Vagina (tissue), 2 donors: ENCODE results near the gene KRT2. TPM values are rescaled to one million over a fixed set of nuclear protein-coding genes. Genes with fewer than 3 reads are reported as not detected.

Experiments
- DNase-seq, 2 donors: peaks; one replicate each; pipeline ENCODE4 v3.0.0-alpha.2; 2017; ENCODE audit errors: extremely low spot score in 2 of 2
- H3K27ac ChIP-seq: fragments of 200-600 bp; sonication (generic); one replicate; pipeline ENCODE4 v1.5.1; 2019
- H3K27me3 ChIP-seq: fragments of 200-600 bp; sonication (generic); one replicate; pipeline ENCODE4 v1.5.1; 2019
- H3K36me3 ChIP-seq, 2 donors: fragments of 200-600 bp; sonication (generic); one replicate each; pipeline ENCODE4 v1.5.1; 2017 to 2019
- H3K4me1 ChIP-seq: fragments of 200-600 bp; sonication (generic); one replicate; pipeline ENCODE4 v1.5.1; 2019
- H3K4me3 ChIP-seq, 2 donors: fragments of 200-600 bp; sonication (generic); 1 replicate in 1 of 2; 2 replicates in 1 of 2; pipeline ENCODE4 v1.5.1; 2016 to 2019
- H3K9me3 ChIP-seq: fragments of 200-600 bp; sonication (generic); one replicate; pipeline ENCODE4 v1.5.1; 2019
- CTCF ChIP-seq, 3 experiments: fragments of 450-650 bp in 2 of 3; fragments of 200-600 bp in 1 of 3; sonication (generic) in 1 of 3; IDR thresholded peaks; one replicate each; pipeline ENCODE4 v1.5.1; 2017 to 2019; ENCODE audit warnings: antibody characterized with exemption in 3 of 3, mild to moderate bottlenecking in 2 of 3, moderate library complexity in 2 of 3
- POLR2A ChIP-seq, 2 donors: fragments of 450-650 bp; IDR thresholded peaks; one replicate each; pipeline ENCODE4 v1.6.1; 2017; ENCODE audit warnings: antibody characterized with exemption in 2 of 2, mild to moderate bottlenecking in 2 of 2, moderate library complexity in 2 of 2
- POLR2AphosphoS5 ChIP-seq, 2 donors: sonication (generic); formaldehyde crosslinking; IDR thresholded peaks; one replicate each; pipeline ENCODE4 v1.9.0; 2017; ENCODE audit warnings: antibody characterized with exemption in 2 of 2, mild to moderate bottlenecking in 2 of 2, low read depth in 1 of 2; ENCODE audit not compliant: insufficient read depth in 1 of 2
- intact Hi-C: fragments of 100-400 bp; cut with DNase I; formaldehyde crosslinking; loops from one replicate; pipeline ENCODE4 v1.15.1; 2023
- total RNA-seq: library from RNA; depleted of rRNA; stranded (reverse); fragments of >200 nt; gene quantifications from one replicate; pipeline ENCODE4 v1.2.3, GENCODE V29; 2016

Gene KRT2
- total RNA-seq, 1 donor from 2014 or later, result 2.0 TPM

GRCh38 chr12:52689936-52690335 is 37.9 kb upstream of the KRT2 start:
- Histone ChIP-seq H3K36me3 (no peaks in the 10 kb centered on the region), H3K4me3 (no peak overlapping the region), H3K9me3 (no peaks in the 10 kb centered on the region), H3K4me1 (peaks cover 11% of the 10 kb centered on the region), H3K27ac (no peak overlapping the region), H3K27me3 (no peaks in the 10 kb centered on the region)
- TF ChIP-seq POLR2AphosphoS5 (IDR thresholded peaks at IDR 0.05; ENCODE audit: insufficient read depth in 1 of 2, low read depth in 1 of 2) (no peak), CTCF (IDR thresholded peaks at IDR 0.05) (no peak), POLR2A (IDR thresholded peaks at IDR 0.05) (no peak)
- no peak for DNase-seq
- intact Hi-C loops, result no loop called here

- Histone ChIP-seq H3K27me3 (no peaks in the 10 kb centered on the region), H3K4me3 (no peak overlapping the region), H3K36me3 (no peaks in the 10 kb centered on the region), H3K4me1 (peaks cover 11% of the 10 kb centered on the region), H3K9me3 (no peaks in the 10 kb centered on the region), H3K27ac (no peak overlapping the region)
- intact Hi-C loops, result no loop called here
- no peak for TF ChIP-seq POLR2AphosphoS5 (IDR thresholded peaks at IDR 0.05; ENCODE audit: insufficient read depth in 1 of 2, low read depth in 1 of 2)
- no peak for DNase-seq
Measured at GRCh38 chr12:52689239-52689638, 37.2 kb upstream of the KRT2 start.

- Histone ChIP-seq H3K4me1 (peaks cover 11% of the 10 kb centered on the region), H3K27ac (no peak overlapping the region), H3K27me3 (no peaks in the 10 kb centered on the region), H3K36me3 (no peaks in the 10 kb centered on the region), H3K9me3 (no peaks in the 10 kb centered on the region), H3K4me3 (no peak overlapping the region)
- intact Hi-C loops, result no loop called here
- TF ChIP-seq POLR2A (IDR thresholded peaks at IDR 0.05) (no peak), CTCF (IDR thresholded peaks at IDR 0.05) (no peak), POLR2AphosphoS5 (IDR thresholded peaks at IDR 0.05; ENCODE audit: insufficient read depth in 1 of 2, low read depth in 1 of 2) (no peak)
- DNase-seq, result no peak
Measured at GRCh38 chr12:52688481-52688880, 36.5 kb upstream of the KRT2 start.

GRCh38 chr12:52687497-52688385 is 35.7 kb upstream of the KRT2 start:
- no peaks in the 10 kb centered on the region for H3K9me3 ChIP-seq
- no peak overlapping the region for H3K27ac ChIP-seq
- no peaks in the 10 kb centered on the region for H3K27me3 ChIP-seq

More at GRCh38 chr12:52687497-52688385, 35.7 kb upstream of the KRT2 start:
- Histone ChIP-seq H3K36me3 (no peaks in the 10 kb centered on the region), H3K4me3 (no peak overlapping the region), H3K4me1 (peaks cover 15% of the 10 kb centered on the region)
- no peak for TF ChIP-seq POLR2AphosphoS5 (IDR thresholded peaks at IDR 0.05; ENCODE audit: insufficient read depth in 1 of 2, low read depth in 1 of 2)
- TF ChIP-seq POLR2A (IDR thresholded peaks at IDR 0.05), result no peak
- no peak for TF ChIP-seq CTCF (IDR thresholded peaks at IDR 0.05)
- intact Hi-C loops, result no loop called here
- no peak for DNase-seq
